Ovary (tissue), 9 donors: ENCODE measurements around the gene NLGN1. TPM values are rescaled to one million over a fixed set of nuclear protein-coding genes. Genes with fewer than 3 reads are reported as not detected.

ENCODE experiments used
- DNase-seq, 5 donors: peaks; one replicate each; pipeline ENCODE4 v3.0.0-alpha.2; 2019 to 2020
- H3K27ac ChIP-seq, 2 donors: fragments of 200-600 bp; one replicate each; pipeline versions ENCODE4 v1.5.1 to v1.8.0; 2019 to 2022
- H3K27me3 ChIP-seq: fragments of 200-600 bp; one replicate; pipeline ENCODE4 v1.8.0; 2022
- H3K36me3 ChIP-seq: fragments of 200-600 bp; sonication (generic); one replicate; pipeline ENCODE4 v1.5.1; 2019
- H3K4me1 ChIP-seq: one replicate; pipeline ENCODE4 v1.8.1; 2013; ENCODE audit warnings: mild to moderate bottlenecking, moderate library complexity; ENCODE audit not compliant: insufficient read depth
- H3K4me3 ChIP-seq: fragments of 200-600 bp; sonication (generic); one replicate; pipeline ENCODE4 v1.5.1; 2017
- H3K9me3 ChIP-seq, 2 donors: fragments of 200-600 bp in 1 of 2; sonication (generic) in 1 of 2; one replicate each; pipeline versions ENCODE4 v1.5.1 to v1.8.1; 2013 to 2019; ENCODE audit warnings: mild to moderate bottlenecking in 1 of 2, moderate library complexity in 1 of 2
- EP300 ChIP-seq: sonication (generic); formaldehyde crosslinking; IDR thresholded peaks from one replicate; pipeline ENCODE4 v1.6.1; 2017; ENCODE audit warnings: antibody characterized with exemption
- POLR2A ChIP-seq: fragments of 450-650 bp; IDR thresholded peaks from one replicate; pipeline ENCODE4 v1.6.1; 2017; ENCODE audit warnings: antibody characterized with exemption, mild to moderate bottlenecking, moderate library complexity
- WGBS, 3 donors: extraction: QIAGEN DNeasy Blood & Tissue Kit in 1 of 3; methylation state at CpG; one replicate each; pipeline versions ENCODE4 v1.1.5 to v1.1.7; 2013 to 2017; 5-methylcytosine and 5-hydroxymethylcytosine counted together
- intact Hi-C, 4 donors: fragments of 100-400 bp; cut with DNase I; formaldehyde crosslinking; loops; one replicate each; pipeline versions ENCODE4 v1.11.0 to v1.15.1; 2022 to 2023
- polyA plus RNA-seq, 2 donors: library from polyadenylated mRNA; stranded (reverse); fragments of 200-250 nt in 1 of 2; fragments of 350-450 nt in 1 of 2; fragmentation: Illumina TruSeq in 1 of 2; extraction: RNeasy Lipid Tissue Mini Kit (QIAGEN cat#74804) in 1 of 2; gene quantifications; one replicate each; pipeline ENCODE4 v1.2.3, GENCODE V29; 2013 to 2014
- total RNA-seq, 7 donors: library from RNA; depleted of rRNA in 2 of 7; stranded (reverse); fragments of >200 nt in 2 of 7; fragmentation: NEBNext Ultra II Directional in 3 of 7; extraction: Animal tissue kit (Norgen Biotek cat#: 25700) in 3 of 7; gene quantifications; one replicate each; pipeline versions ENCODE4 v1.1.0 to v1.2.4, GENCODE V29; 2016 to 2023
- TF ChIP-seq, protein P1 (sequence below), 3 donors: fragments of 450-650 bp in 2 of 3; fragments of 200-600 bp in 1 of 3; IDR thresholded peaks; one replicate each; pipeline versions ENCODE4 v1.5.1 to v1.8.0; 2016 to 2022; ENCODE audit warnings: antibody characterized with exemption in 3 of 3, mild to moderate bottlenecking in 1 of 3
- donor health status: DM: no; HTN: no; CAD: no; lungs with moderate emphysema.
- donor health status: DM: no; HTN: no; CAD: no.
- donor health status: Bipolar disorder and iron deficiency.
- donor health status: DM: yes; HTN: yes; CAD: no.
- donor health status: DM: no; HTN: no; CAD: no.
- donor health status: DM: yes; HTN: yes; CAD: no.

Gene NLGN1
- total and polyA plus RNA-seq, 9 donors = 1.2 to 7.7 (median 4.6) TPM

DNA sequence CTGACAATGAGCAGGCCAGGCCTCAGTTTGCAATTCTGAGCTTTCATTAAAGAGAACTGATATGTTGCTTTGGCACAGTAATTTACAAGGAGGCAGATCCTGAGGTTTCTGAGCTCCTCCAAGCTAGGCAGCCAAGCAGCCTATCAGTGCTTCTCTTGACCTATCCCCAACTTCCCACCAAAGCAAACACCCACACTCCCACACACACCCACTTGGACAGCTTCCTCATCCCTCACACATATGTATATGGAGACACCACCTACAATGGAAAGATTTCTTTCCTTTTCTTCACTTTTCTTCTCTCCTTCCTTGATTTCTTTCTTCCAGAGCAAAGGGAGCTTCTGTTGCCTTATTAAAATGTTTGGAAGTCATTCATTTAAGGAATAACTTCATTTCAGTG is 217.0 kb downstream of the NLGN1 start:
- H3K9me3 ChIP-seq = no peaks in the 10 kb centered on the region
- H3K27ac ChIP-seq = no peak overlapping the region
- no peaks in the 10 kb centered on the region for H3K27me3 ChIP-seq
- no peak overlapping the region for H3K4me3 ChIP-seq
- H3K4me1 ChIP-seq = peaks cover 2% of the 10 kb centered on the region
- H3K36me3 ChIP-seq = no peaks in the 10 kb centered on the region
- no peak for DNase-seq
- TF ChIP-seq EP300 (no peak), POLR2A (no peak)
- TF ChIP-seq, protein P1, sequence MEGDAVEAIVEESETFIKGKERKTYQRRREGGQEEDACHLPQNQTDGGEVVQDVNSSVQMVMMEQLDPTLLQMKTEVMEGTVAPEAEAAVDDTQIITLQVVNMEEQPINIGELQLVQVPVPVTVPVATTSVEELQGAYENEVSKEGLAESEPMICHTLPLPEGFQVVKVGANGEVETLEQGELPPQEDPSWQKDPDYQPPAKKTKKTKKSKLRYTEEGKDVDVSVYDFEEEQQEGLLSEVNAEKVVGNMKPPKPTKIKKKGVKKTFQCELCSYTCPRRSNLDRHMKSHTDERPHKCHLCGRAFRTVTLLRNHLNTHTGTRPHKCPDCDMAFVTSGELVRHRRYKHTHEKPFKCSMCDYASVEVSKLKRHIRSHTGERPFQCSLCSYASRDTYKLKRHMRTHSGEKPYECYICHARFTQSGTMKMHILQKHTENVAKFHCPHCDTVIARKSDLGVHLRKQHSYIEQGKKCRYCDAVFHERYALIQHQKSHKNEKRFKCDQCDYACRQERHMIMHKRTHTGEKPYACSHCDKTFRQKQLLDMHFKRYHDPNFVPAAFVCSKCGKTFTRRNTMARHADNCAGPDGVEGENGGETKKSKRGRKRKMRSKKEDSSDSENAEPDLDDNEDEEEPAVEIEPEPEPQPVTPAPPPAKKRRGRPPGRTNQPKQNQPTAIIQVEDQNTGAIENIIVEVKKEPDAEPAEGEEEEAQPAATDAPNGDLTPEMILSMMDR (IDR thresholded peaks at IDR 0.05) = no peak
- intact Hi-C loops = no loop called here

DNA sequence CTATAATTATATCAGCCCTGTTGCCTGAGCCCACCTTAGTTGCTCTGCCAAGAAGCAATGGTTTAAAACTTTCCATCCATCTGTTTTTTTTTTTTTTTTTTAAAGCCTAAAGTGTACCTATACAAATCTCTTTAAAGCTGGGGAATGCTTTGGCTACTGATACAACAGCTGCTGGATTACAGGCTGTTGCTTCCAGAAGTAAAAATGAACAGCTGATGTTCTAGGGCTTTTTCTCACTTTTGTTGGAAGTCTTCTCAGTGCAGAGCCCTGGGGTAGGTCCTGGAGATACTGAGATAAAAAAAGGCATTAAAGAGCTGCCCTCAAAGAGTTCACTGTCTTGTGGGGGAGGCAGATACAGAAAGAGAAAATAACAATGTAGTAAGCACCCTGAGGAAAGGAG is 218.1 kb downstream of the NLGN1 start:
- no peak for DNase-seq
- TF ChIP-seq, protein P1 (IDR thresholded peaks at IDR 0.05) = no peak
- TF ChIP-seq EP300 (no peak), POLR2A (no peak)
- Histone ChIP-seq H3K36me3 (no peaks in the 10 kb centered on the region), H3K27me3 (no peaks in the 10 kb centered on the region), H3K27ac (no peak overlapping the region), H3K4me1 (peaks cover 2% of the 10 kb centered on the region), H3K4me3 (no peak overlapping the region), H3K9me3 (no peaks in the 10 kb centered on the region)
- intact Hi-C loops = no loop called here

DNA sequence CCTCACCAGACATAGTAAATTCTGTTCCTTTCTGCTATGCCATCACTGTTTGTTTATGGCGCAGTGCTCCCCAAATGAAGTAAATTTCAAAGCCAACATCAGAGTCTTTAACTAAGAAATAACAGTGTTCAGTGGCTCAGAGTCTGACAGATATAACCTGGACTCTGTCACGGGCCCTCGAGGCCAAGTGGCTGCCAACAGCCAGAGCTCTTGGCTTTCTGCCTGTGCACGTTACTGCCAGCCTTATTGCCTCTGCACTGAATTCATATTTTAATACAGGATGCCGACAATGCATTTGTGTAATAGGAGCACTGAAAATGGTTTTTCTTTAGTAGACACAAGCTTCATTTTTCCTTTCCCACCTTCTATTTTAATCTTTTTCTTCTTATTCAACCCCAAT is 219.9 kb downstream of the NLGN1 start:
- no peak overlapping the region for H3K4me3 ChIP-seq
- no peak for DNase-seq
- no peaks in the 10 kb centered on the region for H3K9me3 ChIP-seq
- TF ChIP-seq, protein P1 (IDR thresholded peaks at IDR 0.05) = no peak
- TF ChIP-seq EP300 = no peak
- TF ChIP-seq POLR2A = no peak
- H3K27me3 ChIP-seq = no peaks in the 10 kb centered on the region
- H3K36me3 ChIP-seq = no peaks in the 10 kb centered on the region
- intact Hi-C loops = no loop called here
- 80 to 90% (median 84%) methylated on average over 5 of the region's 5 CpGs for WGBS, 3 donors
- peaks cover 2% of the 10 kb centered on the region for H3K4me1 ChIP-seq
- H3K27ac ChIP-seq = no peak overlapping the region

DNA sequence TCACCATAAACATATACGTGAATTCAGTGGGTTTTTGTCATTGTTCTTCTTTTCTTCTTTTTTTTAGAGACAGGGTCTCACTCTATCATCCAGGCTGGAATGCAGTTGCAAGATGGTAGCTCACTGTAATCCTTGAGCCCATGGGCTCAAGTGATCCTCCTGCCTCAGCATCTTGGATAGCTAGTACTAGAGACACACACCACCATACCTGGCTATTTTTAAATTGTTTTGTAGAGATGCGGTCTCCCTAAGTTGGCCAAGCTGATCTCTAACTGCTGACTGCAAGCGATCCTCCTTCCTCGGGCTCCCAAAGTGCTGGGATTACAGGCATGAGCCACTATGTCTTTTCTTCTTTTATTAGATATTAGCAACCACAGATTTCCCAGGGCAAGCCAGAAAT is 220.6 kb downstream of the NLGN1 start:
- H3K9me3 ChIP-seq = no peaks in the 10 kb centered on the region
- H3K27ac ChIP-seq = no peak overlapping the region
- WGBS, 3 donors = 95 to 99% (median 97%) methylated on average over 4 of the region's 4 CpGs
- H3K4me1 ChIP-seq = peaks cover 2% of the 10 kb centered on the region
- intact Hi-C loops = no loop called here
- H3K4me3 ChIP-seq = no peak overlapping the region
- DNase-seq = no peak
- no peaks in the 10 kb centered on the region for H3K36me3 ChIP-seq
- TF ChIP-seq, protein P1 (IDR thresholded peaks at IDR 0.05) = no peak
- TF ChIP-seq EP300 (no peak), POLR2A (no peak)
- no peaks in the 10 kb centered on the region for H3K27me3 ChIP-seq

DNA sequence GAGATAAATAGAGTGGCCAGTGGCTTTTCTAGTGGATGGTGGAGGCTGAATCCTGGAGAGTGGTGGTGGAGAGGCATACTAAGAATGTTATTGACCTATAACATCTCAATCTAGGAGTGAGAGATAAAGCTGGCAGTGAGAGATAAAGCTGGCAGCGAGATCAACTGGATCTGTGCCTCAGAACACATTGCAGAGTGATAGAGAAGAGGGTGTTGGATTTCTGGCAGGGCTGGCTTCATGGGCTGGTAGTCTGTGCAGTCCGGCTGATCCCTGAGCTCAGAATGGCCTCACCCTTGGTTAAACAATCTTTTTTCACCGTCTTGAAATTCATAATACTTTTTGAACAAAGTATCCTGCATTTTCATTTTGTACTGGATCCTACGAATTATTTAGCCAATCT is 221.2 kb downstream of the NLGN1 start:
- WGBS, 3 donors = 37 to 56% (median 42%) methylated on average over 4 of the region's 4 CpGs

More for the DNA sequence above, 221.2 kb downstream of the NLGN1 start:
- no peaks in the 10 kb centered on the region for H3K36me3 ChIP-seq
- H3K4me3 ChIP-seq = no peak overlapping the region
- peaks cover 2% of the 10 kb centered on the region for H3K4me1 ChIP-seq
- intact Hi-C loops = no loop called here
- no peak for DNase-seq
- no peaks in the 10 kb centered on the region for H3K27me3 ChIP-seq
- no peak for TF ChIP-seq EP300
- TF ChIP-seq, protein P1 (IDR thresholded peaks at IDR 0.05) = no peak
- TF ChIP-seq POLR2A = no peak
- H3K9me3 ChIP-seq = no peaks in the 10 kb centered on the region
- no peak overlapping the region for H3K27ac ChIP-seq
